SU-DHL-6 (cell line): ENCODE data around the gene CLDN1.

Source experiments
- H2AFZ ChIP-seq: fragments of 200-600 bp; sonication (generic); 2 replicates; pipeline ENCODE4 v1.6.1; 2014; ENCODE audit warnings: low read depth, mild to moderate bottlenecking, moderate library complexity, mixed read lengths, antibody characterized with exemption, low read length; ENCODE audit not compliant: severe bottlenecking
- H3F3A ChIP-seq: fragments of 200-600 bp; shearing (Covaris generic); 2 replicates; pipeline ENCODE4 v1.6.0; 2016; ENCODE audit warnings: antibody characterized with exemption, mild to moderate bottlenecking; ENCODE audit not compliant: insufficient read depth
- H3K27ac ChIP-seq: fragments of 200-600 bp; sonication (generic); 2 replicates; pipeline ENCODE4 v1.5.1; 2016; ENCODE audit warnings: low read depth, mild to moderate bottlenecking, low read length, moderate library complexity, mixed read lengths
- H3K27me3 ChIP-seq: fragments of 200-600 bp; sonication (generic), shearing (Covaris generic); 2 replicates; pipeline ENCODE4 v1.6.0; 2014; ENCODE audit warnings: mild to moderate bottlenecking, low read length
- H3K36me3 ChIP-seq: fragments of 200-600 bp; sonication (generic); 2 replicates; pipeline ENCODE4 v1.6.1; 2014; ENCODE audit warnings: mild to moderate bottlenecking, low read length, mixed read lengths
- H3K4me2 ChIP-seq: fragments of 300-600, 200-600 bp; shearing (Covaris generic), sonication (generic); 2 replicates; pipeline ENCODE4 v1.6.0; 2014; ENCODE audit warnings: low read length, low read depth, mild to moderate bottlenecking; ENCODE audit not compliant: poor library complexity, severe bottlenecking
- H3K4me3 ChIP-seq: fragments of 200-600 bp; sonication (generic); 2 replicates; pipeline ENCODE4 v1.5.1; 2014; ENCODE audit warnings: antibody characterized with exemption, low read length, mild to moderate bottlenecking, mixed read lengths; ENCODE audit not compliant: insufficient read depth, poor library complexity, severe bottlenecking
- H3K79me2 ChIP-seq: fragments of 200-600 bp; sonication (generic); 2 replicates; pipeline ENCODE4 v1.6.1; 2014; ENCODE audit warnings: mild to moderate bottlenecking, low read length, moderate library complexity; ENCODE audit not compliant: insufficient read depth
- H3K9ac ChIP-seq: fragments of 200-600 bp; sonication (generic); 2 replicates; pipeline ENCODE4 v1.7.0; 2014; ENCODE audit warnings: mild to moderate bottlenecking, low read length
- H3K9me2 ChIP-seq: fragments of 200-600 bp; sonication (generic); replicated peaks from 2 replicates; pipeline ENCODE4 v1.6.1; 2014; ENCODE audit warnings: low read length; ENCODE audit not compliant: insufficient read depth
- H3K9me3 ChIP-seq: fragments of 200-600 bp; sonication (generic); 2 replicates; pipeline ENCODE4 v1.6.1; 2014; ENCODE audit warnings: low read length, mixed read lengths; ENCODE audit not compliant: insufficient read depth
- H4K20me1 ChIP-seq: fragments of 200-600 bp; sonication (generic); 2 replicates; pipeline ENCODE4 v1.6.1; 2014; ENCODE audit warnings: low read depth, mild to moderate bottlenecking, antibody characterized with exemption, low read length, moderate library complexity, mixed read lengths
- EZH2phosphoT487 ChIP-seq: fragments of 200-600 bp; sonication (generic), shearing (Covaris generic); conservative IDR thresholded peaks from 2 replicates; pipeline ENCODE4 v1.6.1; 2018; ENCODE audit warnings: mild to moderate bottlenecking, antibody characterized with exemption, low read length, moderate library complexity, mixed read lengths
- TF ChIP-seq, protein P1 (sequence below): fragments of 200-600 bp; sonication (generic); IDR thresholded peaks from one replicate; pipeline ENCODE4 v1.5.1; 2017; ENCODE audit warnings: antibody characterized with exemption, mild to moderate bottlenecking, low read length, moderate library complexity; ENCODE audit not compliant: insufficient read depth, poor library complexity, severe bottlenecking

The CLDN1 gene

DNA sequence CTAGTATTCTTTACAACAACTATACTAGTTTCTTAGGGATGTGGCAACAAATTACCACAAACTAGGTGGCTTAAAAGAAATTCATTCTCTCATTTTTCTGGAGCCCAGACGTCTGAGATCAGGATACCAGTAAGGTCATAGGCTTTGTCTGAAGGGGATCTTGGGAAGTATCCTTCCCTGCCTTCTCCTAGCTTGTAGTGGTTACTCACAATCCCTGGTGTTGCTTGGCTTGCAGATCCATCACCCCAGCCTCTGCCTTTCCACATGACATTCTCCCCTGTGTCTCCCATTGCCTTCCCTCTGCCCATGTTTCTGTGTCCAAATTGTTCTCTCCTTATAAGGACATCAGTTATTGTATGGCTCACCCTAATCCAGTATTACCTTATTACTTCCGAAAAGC is 24.3 kb upstream of the CLDN1 start:
- Histone ChIP-seq H3K4me3 (no peak overlapping the region), H3K9me2 (no peaks in the 10 kb centered on the region), H3K9ac (no peak overlapping the region), H2AFZ (no peak overlapping the region), H3K27ac (no peak overlapping the region), H3K9me3 (no peaks in the 10 kb centered on the region), H3K27me3 (no peaks in the 10 kb centered on the region), H3K79me2 (no peaks in the 10 kb centered on the region), H3K36me3 (no peaks in the 10 kb centered on the region), H4K20me1 (no peaks in the 10 kb centered on the region), H3K4me2 (no peak overlapping the region), H3F3A (no peaks in the 10 kb centered on the region)
- no peak for TF ChIP-seq EZH2phosphoT487
- TF ChIP-seq, protein P1, sequence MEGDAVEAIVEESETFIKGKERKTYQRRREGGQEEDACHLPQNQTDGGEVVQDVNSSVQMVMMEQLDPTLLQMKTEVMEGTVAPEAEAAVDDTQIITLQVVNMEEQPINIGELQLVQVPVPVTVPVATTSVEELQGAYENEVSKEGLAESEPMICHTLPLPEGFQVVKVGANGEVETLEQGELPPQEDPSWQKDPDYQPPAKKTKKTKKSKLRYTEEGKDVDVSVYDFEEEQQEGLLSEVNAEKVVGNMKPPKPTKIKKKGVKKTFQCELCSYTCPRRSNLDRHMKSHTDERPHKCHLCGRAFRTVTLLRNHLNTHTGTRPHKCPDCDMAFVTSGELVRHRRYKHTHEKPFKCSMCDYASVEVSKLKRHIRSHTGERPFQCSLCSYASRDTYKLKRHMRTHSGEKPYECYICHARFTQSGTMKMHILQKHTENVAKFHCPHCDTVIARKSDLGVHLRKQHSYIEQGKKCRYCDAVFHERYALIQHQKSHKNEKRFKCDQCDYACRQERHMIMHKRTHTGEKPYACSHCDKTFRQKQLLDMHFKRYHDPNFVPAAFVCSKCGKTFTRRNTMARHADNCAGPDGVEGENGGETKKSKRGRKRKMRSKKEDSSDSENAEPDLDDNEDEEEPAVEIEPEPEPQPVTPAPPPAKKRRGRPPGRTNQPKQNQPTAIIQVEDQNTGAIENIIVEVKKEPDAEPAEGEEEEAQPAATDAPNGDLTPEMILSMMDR, result no peak

DNA sequence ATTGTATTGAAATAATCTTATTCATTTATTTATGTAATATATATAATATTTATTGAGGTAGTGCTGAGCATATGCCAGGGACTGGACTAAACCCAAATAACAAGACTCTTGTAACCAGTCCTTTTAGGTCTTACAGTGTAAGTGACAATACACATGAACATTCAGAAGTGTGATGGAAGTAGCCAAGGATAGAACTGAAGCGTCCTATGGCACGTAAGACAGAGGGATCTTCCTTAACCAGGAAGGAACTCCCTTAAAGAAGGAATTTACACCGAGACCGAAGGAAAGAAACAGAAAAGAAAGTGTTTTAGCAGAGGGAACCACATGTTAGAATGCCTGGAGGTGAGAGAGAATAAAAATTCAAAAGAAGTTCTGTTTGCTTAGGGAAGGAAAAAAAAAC is 23.6 kb upstream of the CLDN1 start:
- Histone ChIP-seq H3K27ac (no peak overlapping the region), H3K9me3 (no peaks in the 10 kb centered on the region), H3K36me3 (no peaks in the 10 kb centered on the region), H3K27me3 (no peaks in the 10 kb centered on the region), H4K20me1 (no peaks in the 10 kb centered on the region), H3K4me3 (no peak overlapping the region), H3K9ac (no peak overlapping the region), H3K4me2 (no peak overlapping the region), H2AFZ (no peak overlapping the region), H3F3A (no peaks in the 10 kb centered on the region), H3K79me2 (no peaks in the 10 kb centered on the region), H3K9me2 (no peaks in the 10 kb centered on the region)
- TF ChIP-seq, protein P1, result no peak
- no peak for TF ChIP-seq EZH2phosphoT487

DNA sequence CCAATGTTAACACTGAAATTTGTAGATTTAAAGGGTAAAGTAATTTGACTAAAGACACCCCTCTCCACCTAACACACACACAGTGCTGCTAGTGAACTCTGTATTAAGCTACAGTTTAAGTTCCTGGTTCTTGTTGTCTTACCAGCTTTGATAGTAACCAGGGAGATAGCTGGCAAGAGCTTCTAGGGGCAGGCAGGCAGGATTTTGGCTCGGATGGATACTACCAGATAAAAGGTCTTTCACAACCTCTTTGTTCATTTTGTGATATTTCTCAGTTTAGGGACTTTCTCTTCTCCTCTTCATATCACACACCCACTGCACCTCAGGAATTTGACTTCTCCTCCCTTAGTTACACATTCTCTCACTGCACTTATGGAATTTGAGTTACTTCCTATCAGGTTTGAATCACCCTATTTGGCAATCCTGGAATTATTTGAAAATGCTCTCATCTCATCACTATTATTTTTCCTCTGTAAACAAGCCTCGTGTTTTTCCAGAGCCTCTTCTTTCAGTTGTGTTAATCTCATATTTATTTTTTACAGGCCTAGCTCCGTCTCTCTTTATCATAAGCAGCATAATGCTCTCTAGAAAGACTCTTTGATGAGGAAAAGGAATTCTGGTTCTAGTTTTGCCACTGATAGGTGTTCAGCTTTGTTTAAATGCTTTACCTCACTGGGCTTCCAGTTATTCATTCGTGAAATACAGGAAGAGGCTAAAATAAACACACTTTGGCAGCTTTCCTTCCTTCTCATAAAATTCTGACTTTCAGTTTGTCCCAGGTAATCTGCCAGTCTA is 23.0 kb upstream of the CLDN1 start:
- H3K4me2 ChIP-seq, result no peak overlapping the region
- H3K4me3 ChIP-seq, result no peak overlapping the region
- no peaks in the 10 kb centered on the region for H3K9me2 ChIP-seq
- H2AFZ ChIP-seq, result no peak overlapping the region
- TF ChIP-seq, protein P1, result no peak
- TF ChIP-seq EZH2phosphoT487, result no peak
- H3F3A ChIP-seq, result no peaks in the 10 kb centered on the region
- H3K27ac ChIP-seq, result no peak overlapping the region
- H4K20me1 ChIP-seq, result no peaks in the 10 kb centered on the region
- no peak overlapping the region for H3K9ac ChIP-seq
- H3K79me2 ChIP-seq, result no peaks in the 10 kb centered on the region
- H3K9me3 ChIP-seq, result no peaks in the 10 kb centered on the region
- H3K36me3 ChIP-seq, result no peaks in the 10 kb centered on the region
- no peaks in the 10 kb centered on the region for H3K27me3 ChIP-seq
